ENCODE results near the gene ATG9A. TPM values are rescaled to one million over a fixed set of nuclear protein-coding genes. Genes with fewer than 3 reads are reported as not detected.
A peak's percentile ranks its signal among the peaks of the same experiment; 100 is the strongest.
"Not testable (repeated sequence)": the region's sequence is repeated elsewhere in the genome, so short reads cannot be mapped to it uniquely, and the experiment has no call there.

The ATG9A gene
- total RNA-seq, 1 experiment from 2014 or later = 35.3 TPM

GRCh38 chr2:219209236-219210195 is 19.9 kb downstream of the ATG9A start:
- no peak overlapping the region for H3K27ac ChIP-seq
- no peaks in the 10 kb centered on the region for H3K27me3 ChIP-seq
- H3K36me3 ChIP-seq = peaks cover 23% of the 10 kb centered on the region
- no peaks in the 10 kb centered on the region for H3K4me1 ChIP-seq
- DNase-seq = no peak
- H3K4me3 ChIP-seq = no peak overlapping the region
- H3K9me3 ChIP-seq (replicated peaks) = no peaks in the 10 kb centered on the region

- Histone ChIP-seq H3K9me3 (replicated peaks) (no peaks in the 10 kb centered on the region), H3K27me3 (no peaks in the 10 kb centered on the region), H3K27ac (no peak overlapping the region), H3K4me1 (no peaks in the 10 kb centered on the region), H3K4me3 (no peak overlapping the region), H3K36me3 (peaks cover 9% of the 10 kb centered on the region; the same call in 1 of the 2 replicates)
- DNase-seq = peak in 1 of 2 experiments; percentile 34
Measured at GRCh38 chr2:219207884-219208740, 21.3 kb downstream of the ATG9A start.

- H3K9me3 ChIP-seq (replicated peaks) = no peaks in the 10 kb centered on the region
- peak overlapping the region; percentile 64 for H3K4me3 ChIP-seq
- H3K36me3 ChIP-seq = peaks cover 2% of the 10 kb centered on the region; the same call in 1 of the 2 replicates
- no peaks in the 10 kb centered on the region for H3K27me3 ChIP-seq
- DNase-seq = no peak
- H3K4me1 ChIP-seq = no peaks in the 10 kb centered on the region
- H3K27ac ChIP-seq = no peak overlapping the region
Measured at GRCh38 chr2:219207134-219207883, 22.1 kb downstream of the ATG9A start.

- H3K9me3 ChIP-seq (replicated peaks) = no peaks in the 10 kb centered on the region
Measured at GRCh38 chr2:219206328-219207133, 22.9 kb downstream of the ATG9A start, which contains the start of gene ZFAND2B. TSS of gene ZFAND2B (plus strand) at chr2:219206782. CDS start at chr2:219206988, 206 bp downstream.

GRCh38 chr2:219205981-219206327 is 23.5 kb downstream of the ATG9A start:
- Histone ChIP-seq H3K27ac (no peak overlapping the region), H3K36me3 (peaks cover 2% of the 10 kb centered on the region; the same call in 1 of the 2 replicates), H3K9me3 (replicated peaks) (no peaks in the 10 kb centered on the region), H3K4me1 (no peaks in the 10 kb centered on the region), H3K27me3 (no peaks in the 10 kb centered on the region), H3K4me3 (peak overlapping the region; percentile 64)
- DNase-seq = no peak

More at GRCh38 chr2:219206328-219207133, 22.9 kb downstream of the ATG9A start, which contains the start of gene ZFAND2B:
- H3K27ac ChIP-seq = no peak within 1 kb of the TSS
- peak; percentile 92 to 94 for DNase-seq
- peak within 1 kb of the TSS; percentile 64 for H3K4me3 ChIP-seq
- no peaks in the 10 kb centered on the region for H3K4me1 ChIP-seq
- H3K27me3 ChIP-seq = no peaks in the 10 kb centered on the region
- H3K36me3 ChIP-seq = peaks cover 2% of the 10 kb centered on the region; the same call in 1 of the 2 replicates

GRCh38 chr2:219205165-219205538 is 24.3 kb downstream of the ATG9A start:
- Histone ChIP-seq H3K4me3 (no peak overlapping the region), H3K4me1 (no peaks in the 10 kb centered on the region), H3K27me3 (no peaks in the 10 kb centered on the region), H3K36me3 (peaks cover 2% of the 10 kb centered on the region; the same call in 1 of the 2 replicates), H3K27ac (no peak overlapping the region), H3K9me3 (replicated peaks) (no peaks in the 10 kb centered on the region)
- DNase-seq = no peak

GRCh38 chr2:219204425-219205164 is 24.8 kb downstream of the ATG9A start:
- H3K36me3 ChIP-seq = 0 out of 2 replicates have a peak, but pooled peaks cover 2% of the 10 kb centered on the region
- no peak overlapping the region for H3K4me3 ChIP-seq
- no peaks in the 10 kb centered on the region for H3K27me3 ChIP-seq
- H3K4me1 ChIP-seq = no peaks in the 10 kb centered on the region
- H3K9me3 ChIP-seq (replicated peaks) = no peaks in the 10 kb centered on the region
- H3K27ac ChIP-seq = no peak overlapping the region
- DNase-seq = no peak

GRCh38 chr2:219201331-219201730 is 28.1 kb downstream of the ATG9A start:
- not testable (repeated sequence) for DNase-seq; H3K4me3 ChIP-seq; H3K4me1 ChIP-seq; H3K36me3 ChIP-seq; H3K27me3 ChIP-seq; H3K27ac ChIP-seq; H3K9me3 ChIP-seq (replicated peaks)

- not testable (repeated sequence) for H3K27ac ChIP-seq; H3K9me3 ChIP-seq (replicated peaks); H3K4me3 ChIP-seq; H3K36me3 ChIP-seq; DNase-seq; H3K27me3 ChIP-seq; H3K4me1 ChIP-seq
Measured at GRCh38 chr2:219200502-219201326, 28.7 kb downstream of the ATG9A start.

- H3K4me3 ChIP-seq = no peak overlapping the region
- H3K27ac ChIP-seq = no peak overlapping the region
- no peaks in the 10 kb centered on the region for H3K36me3 ChIP-seq
- no peaks in the 10 kb centered on the region for H3K9me3 ChIP-seq (replicated peaks)
- H3K4me1 ChIP-seq = no peaks in the 10 kb centered on the region
- DNase-seq = no peak
- no peaks in the 10 kb centered on the region for H3K27me3 ChIP-seq
Measured at GRCh38 chr2:219199470-219200211, 29.8 kb downstream of the ATG9A start.

GRCh38 chr2:219198974-219199373 is 30.5 kb downstream of the ATG9A start:
- H3K4me1 ChIP-seq = no peaks in the 10 kb centered on the region
- no peaks in the 10 kb centered on the region for H3K9me3 ChIP-seq (replicated peaks)
- H3K36me3 ChIP-seq = no peaks in the 10 kb centered on the region
- no peaks in the 10 kb centered on the region for H3K27me3 ChIP-seq
- H3K4me3 ChIP-seq = no peak overlapping the region
- no peak for DNase-seq
- no peak overlapping the region for H3K27ac ChIP-seq

- Histone ChIP-seq H3K4me3 (no peak overlapping the region), H3K9me3 (replicated peaks) (no peaks in the 10 kb centered on the region), H3K36me3 (no peaks in the 10 kb centered on the region), H3K27ac (no peak overlapping the region), H3K4me1 (no peaks in the 10 kb centered on the region), H3K27me3 (no peaks in the 10 kb centered on the region)
- DNase-seq = no peak
Measured at GRCh38 chr2:219197388-219197787, 32.0 kb downstream of the ATG9A start.
